ENCODE measurements around the gene JAZF1.

The JAZF1 gene

DNA sequence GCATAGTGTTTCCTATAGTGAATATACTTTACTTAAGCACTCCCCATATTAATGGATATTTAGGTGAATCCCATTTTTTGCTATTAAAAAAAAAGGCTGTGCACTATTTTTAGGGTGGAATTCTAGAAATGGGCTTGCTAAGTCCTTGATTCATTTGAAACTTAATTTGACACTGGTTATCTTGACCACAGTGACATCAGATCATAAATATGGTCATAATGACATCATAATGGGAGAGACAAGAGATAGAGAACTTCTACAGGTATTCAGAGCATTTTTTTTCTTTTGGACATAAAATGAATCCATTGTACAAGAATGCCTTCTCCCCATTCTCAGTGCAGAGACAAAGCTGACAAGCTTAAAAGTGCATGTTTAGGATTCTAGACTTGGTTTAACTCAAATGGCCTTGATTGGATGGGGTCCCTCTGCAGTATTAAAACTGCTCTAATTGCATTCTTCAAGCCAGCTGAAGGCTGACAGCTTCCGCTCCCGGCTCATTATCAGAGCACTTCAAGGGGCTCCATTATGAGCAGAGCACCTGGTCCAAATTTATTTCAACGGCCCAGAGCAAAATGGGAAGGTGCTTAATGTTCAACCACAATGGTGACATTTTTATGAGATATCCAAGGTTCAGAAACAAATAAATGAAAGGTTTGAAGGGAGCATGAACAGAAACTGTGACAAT lies 104.8 kb downstream of the JAZF1 start:
- H3K27me3 ChIP-seq (ENCODE audit: control insufficient read depth in 3 of 3, insufficient read depth in 3 of 3, low read depth in 1 of 3, low read length in 3 of 3) = no peaks in the 10 kb centered on the region
- no peak overlapping the region for H2AFZ ChIP-seq (ENCODE audit: low read length)
- H4K8ac ChIP-seq (ENCODE audit: low read depth, low read length) = no peak overlapping the region
- H2BK15ac ChIP-seq (ENCODE audit: low read length) = no peak overlapping the region
- H3K9ac ChIP-seq (ENCODE audit: low read depth, low read length, poor library complexity) = no peak overlapping the region
- no peak overlapping the region for H3K4me3 ChIP-seq (ENCODE audit: low read length in 2 of 2)
- no peak overlapping the region for H3K23ac ChIP-seq (ENCODE audit: low read depth, low read length, poor library complexity)
- H2BK12ac ChIP-seq (ENCODE audit: low read length) = no peak overlapping the region
- no peaks in the 10 kb centered on the region for H3K79me1 ChIP-seq (ENCODE audit: low read depth, low read length)
- no peaks in the 10 kb centered on the region for H3K36me3 ChIP-seq (replicated peaks in 1 of 2; ENCODE audit: control insufficient read depth in 2 of 2, insufficient read depth in 2 of 2, low read length in 2 of 2)
- no peak overlapping the region for H3K4me2 ChIP-seq (ENCODE audit: insufficient read depth, low read length, poor library complexity, severe bottlenecking)
- H2BK120ac ChIP-seq (ENCODE audit: low read depth, low read length) = no peak overlapping the region
- H3K4ac ChIP-seq (ENCODE audit: low read length) = no peak overlapping the region
- WGBS, 2 donors (ENCODE audit: extremely low coverage in 2 of 2, insufficient read length in 2 of 2, insufficient replicate concordance in 1 of 2) = no CpG with 5 or more reads among the region's 3 CpGs
- H3K4me1 ChIP-seq (ENCODE audit: control insufficient read depth in 2 of 2, insufficient read depth in 1 of 2, low read depth in 1 of 2, low read length in 2 of 2) = peaks cover 0 to 2% of the 10 kb centered on the region in 2 donors
- no peak for DNase-seq (ENCODE audit: low spot score)
- no peak overlapping the region for H3K14ac ChIP-seq (ENCODE audit: low read length)
- no peak overlapping the region for H2BK5ac ChIP-seq (ENCODE audit: low read length)
- H3K18ac ChIP-seq (ENCODE audit: low read length) = no peak overlapping the region
- no peak overlapping the region for H3K27ac ChIP-seq (replicated peaks; ENCODE audit: low read length)
- H3K9me3 ChIP-seq (replicated peaks in 1 of 2; ENCODE audit: control insufficient read depth in 2 of 2, insufficient read depth in 1 of 2, low read depth in 1 of 2, low read length in 2 of 2) = no peaks in the 10 kb centered on the region
- H4K91ac ChIP-seq (ENCODE audit: low read depth, low read length, poor library complexity) = no peak overlapping the region
- no peak overlapping the region for H2AK5ac ChIP-seq (ENCODE audit: low read depth, low read length)

DNA sequence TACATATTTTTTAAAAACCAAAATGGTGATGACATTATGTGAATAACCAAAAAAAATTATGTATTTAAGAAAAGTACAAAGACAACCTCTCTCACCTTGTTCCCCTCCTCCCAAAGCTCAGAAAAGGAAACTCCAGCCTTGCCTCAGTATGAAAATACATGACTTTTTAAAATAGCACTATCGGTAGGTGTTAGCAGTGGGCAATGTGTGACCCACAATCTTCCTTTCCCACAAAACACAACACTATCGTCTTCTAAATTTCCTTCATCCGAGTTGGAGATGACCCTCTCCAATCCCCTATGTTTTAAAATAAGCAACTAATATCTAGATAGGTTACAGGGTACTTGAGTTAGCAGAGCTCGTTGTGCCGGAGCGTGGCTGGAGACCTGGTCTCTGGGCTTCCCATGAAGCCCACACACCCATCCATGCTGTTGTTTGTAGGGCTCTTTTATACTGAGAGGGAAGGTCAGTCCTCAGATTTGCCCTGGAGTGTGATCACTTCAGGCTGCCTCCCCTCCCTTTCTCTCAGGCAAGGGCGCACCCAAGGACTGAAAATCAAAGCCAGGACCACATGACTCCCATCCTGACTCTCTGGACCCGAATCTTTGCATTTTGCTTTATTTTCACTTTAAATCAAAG lies 107.6 kb downstream of the JAZF1 start:
- Histone ChIP-seq H3K27ac (replicated peaks; ENCODE audit: low read length) (no peak overlapping the region), H2AK5ac (ENCODE audit: low read depth, low read length) (no peak overlapping the region), H4K91ac (ENCODE audit: low read depth, low read length, poor library complexity) (no peak overlapping the region), H2AFZ (ENCODE audit: low read length) (no peak overlapping the region), H2BK12ac (ENCODE audit: low read length) (no peak overlapping the region), H3K4ac (ENCODE audit: low read length) (no peak overlapping the region), H3K4me3 (ENCODE audit: low read length in 2 of 2) (no peak overlapping the region), H3K36me3 (replicated peaks in 1 of 2; ENCODE audit: control insufficient read depth in 2 of 2, insufficient read depth in 2 of 2, low read length in 2 of 2) (no peaks in the 10 kb centered on the region), H3K9me3 (replicated peaks in 1 of 2; ENCODE audit: control insufficient read depth in 2 of 2, insufficient read depth in 1 of 2, low read depth in 1 of 2, low read length in 2 of 2) (no peaks in the 10 kb centered on the region), H2BK120ac (ENCODE audit: low read depth, low read length) (no peak overlapping the region), H3K4me1 (ENCODE audit: control insufficient read depth in 2 of 2, insufficient read depth in 1 of 2, low read depth in 1 of 2, low read length in 2 of 2) (peaks cover 0 to 2% of the 10 kb centered on the region in 2 donors), H3K4me2 (ENCODE audit: insufficient read depth, low read length, poor library complexity, severe bottlenecking) (no peak overlapping the region), H3K18ac (ENCODE audit: low read length) (no peak overlapping the region), H3K14ac (ENCODE audit: low read length) (no peak overlapping the region), H3K27me3 (ENCODE audit: control insufficient read depth in 3 of 3, insufficient read depth in 3 of 3, low read depth in 1 of 3, low read length in 3 of 3) (peaks cover 0 to 4% (median 0%) of the 10 kb centered on the region in 3 experiments), H2BK5ac (ENCODE audit: low read length) (no peak overlapping the region), H3K9ac (ENCODE audit: low read depth, low read length, poor library complexity) (no peak overlapping the region), H3K79me1 (ENCODE audit: low read depth, low read length) (no peaks in the 10 kb centered on the region), H4K8ac (ENCODE audit: low read depth, low read length) (no peak overlapping the region), H3K23ac (ENCODE audit: low read depth, low read length, poor library complexity) (no peak overlapping the region), H2BK15ac (ENCODE audit: low read length) (no peak overlapping the region)
- WGBS, 2 donors (ENCODE audit: extremely low coverage in 2 of 2, insufficient read length in 2 of 2, insufficient replicate concordance in 1 of 2) = no CpG with 5 or more reads among the region's 8 CpGs
- DNase-seq (ENCODE audit: low spot score) = no peak

DNA sequence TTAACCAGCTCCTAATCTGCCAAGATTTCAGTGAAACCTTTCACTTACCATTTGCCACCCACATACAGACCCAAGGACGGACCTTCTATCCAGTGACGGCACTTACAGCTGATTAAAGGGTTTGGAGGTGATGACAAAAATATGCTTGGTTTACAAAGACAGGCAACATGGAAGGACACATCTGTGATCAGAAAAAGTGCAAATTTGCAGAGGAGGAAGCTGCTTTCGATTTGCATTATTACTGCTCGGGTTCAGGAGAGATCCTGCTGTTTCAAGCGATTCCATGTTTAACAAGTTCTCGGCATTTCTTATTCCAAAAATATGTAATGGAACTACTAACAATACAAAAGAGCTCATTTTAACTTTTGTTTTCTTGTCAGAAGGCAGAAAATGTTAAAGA lies 109.0 kb downstream of the JAZF1 start:
- WGBS, 2 donors (ENCODE audit: extremely low coverage in 2 of 2, insufficient read length in 2 of 2, insufficient replicate concordance in 1 of 2) = no CpG with 5 or more reads among the region's 6 CpGs
- H2BK15ac ChIP-seq (ENCODE audit: low read length) = no peak overlapping the region
- no peak overlapping the region for H2AFZ ChIP-seq (ENCODE audit: low read length)
- H3K4me2 ChIP-seq (ENCODE audit: insufficient read depth, low read length, poor library complexity, severe bottlenecking) = no peak overlapping the region
- H3K23ac ChIP-seq (ENCODE audit: low read depth, low read length, poor library complexity) = no peak overlapping the region
- DNase-seq (ENCODE audit: low spot score) = no peak
- no peak overlapping the region for H2BK5ac ChIP-seq (ENCODE audit: low read length)
- no peaks in the 10 kb centered on the region for H3K79me1 ChIP-seq (ENCODE audit: low read depth, low read length)
- no peak overlapping the region for H2BK120ac ChIP-seq (ENCODE audit: low read depth, low read length)
- no peak overlapping the region for H4K8ac ChIP-seq (ENCODE audit: low read depth, low read length)
- H3K4me3 ChIP-seq (ENCODE audit: low read length in 2 of 2) = no peak overlapping the region
- H3K27ac ChIP-seq (replicated peaks; ENCODE audit: low read length) = no peak overlapping the region
- H4K91ac ChIP-seq (ENCODE audit: low read depth, low read length, poor library complexity) = no peak overlapping the region
- no peak overlapping the region for H2AK5ac ChIP-seq (ENCODE audit: low read depth, low read length)
- no peaks in the 10 kb centered on the region for H3K36me3 ChIP-seq (replicated peaks in 1 of 2; ENCODE audit: control insufficient read depth in 2 of 2, insufficient read depth in 2 of 2, low read length in 2 of 2)
- no peak overlapping the region for H3K9ac ChIP-seq (ENCODE audit: low read depth, low read length, poor library complexity)
- peaks cover 0 to 2% of the 10 kb centered on the region in 2 donors for H3K4me1 ChIP-seq (ENCODE audit: control insufficient read depth in 2 of 2, insufficient read depth in 1 of 2, low read depth in 1 of 2, low read length in 2 of 2)
- no peaks in the 10 kb centered on the region for H3K9me3 ChIP-seq (replicated peaks in 1 of 2; ENCODE audit: control insufficient read depth in 2 of 2, insufficient read depth in 1 of 2, low read depth in 1 of 2, low read length in 2 of 2)
- no peak overlapping the region for H3K18ac ChIP-seq (ENCODE audit: low read length)
- H3K27me3 ChIP-seq (ENCODE audit: control insufficient read depth in 3 of 3, insufficient read depth in 3 of 3, low read depth in 1 of 3, low read length in 3 of 3) = peaks cover 0 to 4% (median 0%) of the 10 kb centered on the region in 3 experiments
- no peak overlapping the region for H3K4ac ChIP-seq (ENCODE audit: low read length)
- H3K14ac ChIP-seq (ENCODE audit: low read length) = no peak overlapping the region
- no peak overlapping the region for H2BK12ac ChIP-seq (ENCODE audit: low read length)

DNA sequence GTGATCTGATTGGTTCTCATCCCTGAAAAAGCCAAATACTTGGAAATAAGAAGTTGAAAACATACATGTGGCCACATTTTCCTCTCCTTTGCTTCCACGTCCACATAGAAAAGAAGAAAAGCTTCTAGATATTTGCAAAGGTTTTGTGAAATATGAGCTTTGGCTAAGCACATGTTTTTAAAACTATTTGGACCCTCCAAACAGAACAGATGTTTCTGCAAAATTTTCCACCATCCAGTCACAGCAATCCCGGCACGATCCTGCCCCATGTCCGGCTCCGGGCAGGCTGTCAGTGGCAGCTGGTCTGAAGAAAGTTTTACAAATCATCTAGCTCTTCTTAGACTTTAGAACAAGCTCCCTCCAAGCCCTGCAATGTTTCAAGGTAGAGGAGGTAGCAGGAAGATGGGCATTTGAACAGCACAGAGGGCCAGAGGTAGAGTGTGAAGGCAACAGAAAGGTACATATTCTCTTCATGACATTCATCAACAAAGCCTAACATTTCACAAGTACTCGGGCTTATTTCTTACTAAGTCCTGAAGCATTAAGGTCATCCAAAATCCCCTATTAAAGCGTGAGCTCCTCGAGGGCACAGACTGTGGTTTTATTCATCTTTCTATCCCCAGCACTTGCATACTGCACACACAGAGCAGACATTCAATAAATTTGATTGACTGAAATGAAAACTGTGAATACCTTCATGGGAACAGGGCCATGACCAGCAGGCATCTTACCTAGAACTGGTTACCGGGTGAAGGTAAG lies 110.1 kb downstream of the JAZF1 start:
- Histone ChIP-seq H3K18ac (ENCODE audit: low read length) (no peak overlapping the region), H2BK120ac (ENCODE audit: low read depth, low read length) (no peak overlapping the region), H3K27ac (replicated peaks; ENCODE audit: low read length) (no peak overlapping the region), H3K4ac (ENCODE audit: low read length) (no peak overlapping the region), H4K8ac (ENCODE audit: low read depth, low read length) (no peak overlapping the region), H2AFZ (ENCODE audit: low read length) (no peak overlapping the region), H3K9ac (ENCODE audit: low read depth, low read length, poor library complexity) (no peak overlapping the region), H3K4me1 (ENCODE audit: control insufficient read depth in 2 of 2, insufficient read depth in 1 of 2, low read depth in 1 of 2, low read length in 2 of 2) (no peaks in the 10 kb centered on the region), H2BK15ac (ENCODE audit: low read length) (no peak overlapping the region), H3K4me3 (ENCODE audit: low read length in 2 of 2) (no peak overlapping the region), H2BK5ac (ENCODE audit: low read length) (no peak overlapping the region), H3K9me3 (replicated peaks in 1 of 2; ENCODE audit: control insufficient read depth in 2 of 2, insufficient read depth in 1 of 2, low read depth in 1 of 2, low read length in 2 of 2) (no peaks in the 10 kb centered on the region), H3K14ac (ENCODE audit: low read length) (no peak overlapping the region), H2BK12ac (ENCODE audit: low read length) (no peak overlapping the region), H4K91ac (ENCODE audit: low read depth, low read length, poor library complexity) (no peak overlapping the region), H3K4me2 (ENCODE audit: insufficient read depth, low read length, poor library complexity, severe bottlenecking) (no peak overlapping the region), H3K79me1 (ENCODE audit: low read depth, low read length) (no peaks in the 10 kb centered on the region), H3K23ac (ENCODE audit: low read depth, low read length, poor library complexity) (no peak overlapping the region), H3K27me3 (ENCODE audit: control insufficient read depth in 3 of 3, insufficient read depth in 3 of 3, low read depth in 1 of 3, low read length in 3 of 3) (peaks cover 0 to 4% (median 0%) of the 10 kb centered on the region in 3 experiments), H2AK5ac (ENCODE audit: low read depth, low read length) (no peak overlapping the region), H3K36me3 (replicated peaks in 1 of 2; ENCODE audit: control insufficient read depth in 2 of 2, insufficient read depth in 2 of 2, low read length in 2 of 2) (no peaks in the 10 kb centered on the region)
- no peak for DNase-seq (ENCODE audit: low spot score)
- WGBS, 2 donors (ENCODE audit: extremely low coverage in 2 of 2, insufficient read length in 2 of 2, insufficient replicate concordance in 1 of 2) = no CpG with 5 or more reads among the region's 9 CpGs
